Mesendoderm (in vitro differentiated cells): Measurements from ENCODE around the gene KCNT1.

Source experiments
- DNase-seq: peaks from one replicate; pipeline ENCODE4 v3.0.0; 2013
- H2AK5ac ChIP-seq: 2 replicates; pipeline ENCODE4 v1.6.1; 2013; ENCODE audit warnings: low read length, inconsistent platforms
- H2BK120ac ChIP-seq: 2 replicates; pipeline ENCODE4 v1.6.1; 2013; ENCODE audit warnings: low read depth, mild to moderate bottlenecking, low read length, moderate library complexity, mixed read lengths
- H2BK15ac ChIP-seq: replicated peaks from 2 replicates; pipeline ENCODE4 v1.6.1; 2013; ENCODE audit warnings: low read depth, mild to moderate bottlenecking, moderate library complexity
- H2BK5ac ChIP-seq: 2 replicates; pipeline ENCODE4 v1.6.1; 2013; ENCODE audit warnings: low read length, inconsistent platforms
- H3K18ac ChIP-seq: 2 replicates; pipeline ENCODE4 v1.6.1; 2013; ENCODE audit warnings: mild to moderate bottlenecking, low read length, mixed read lengths
- H3K23ac ChIP-seq: one replicate; pipeline ENCODE4 v1.6.1; 2013; ENCODE audit warnings: low read length
- H3K27ac ChIP-seq: 2 replicates; pipeline ENCODE4 v1.5.1; 2013; ENCODE audit warnings: low read depth, mild to moderate bottlenecking, inconsistent platforms, low read length, moderate library complexity
- H3K27me3 ChIP-seq: 2 replicates; pipeline ENCODE4 v1.6.1; 2013; ENCODE audit warnings: low read length, control low read depth, mild to moderate bottlenecking, inconsistent platforms; ENCODE audit not compliant: insufficient read depth, poor library complexity
- H3K36me3 ChIP-seq: 2 replicates; pipeline ENCODE4 v1.6.1; 2013; ENCODE audit warnings: low read length, inconsistent platforms; ENCODE audit not compliant: control insufficient read depth, insufficient read depth
- H3K4ac ChIP-seq: one replicate; pipeline ENCODE4 v1.6.1; 2013; ENCODE audit warnings: low read depth, mild to moderate bottlenecking, low read length, moderate library complexity
- H3K4me1 ChIP-seq: 2 replicates; pipeline ENCODE4 v1.6.1; 2013; ENCODE audit warnings: low read depth, low read length, inconsistent platforms; ENCODE audit not compliant: control insufficient read depth
- H3K4me2 ChIP-seq: 2 replicates; pipeline ENCODE4 v1.6.1; 2013; ENCODE audit warnings: low read length
- H3K4me3 ChIP-seq: 2 replicates; pipeline ENCODE4 v1.5.1; 2013; ENCODE audit warnings: mild to moderate bottlenecking, low read length
- H3K56ac ChIP-seq: one replicate; pipeline ENCODE4 v1.6.1; 2013; ENCODE audit warnings: low read length
- H3K79me1 ChIP-seq: 2 replicates; pipeline ENCODE4 v1.6.1; 2013; ENCODE audit warnings: low read length, inconsistent platforms
- H3K79me2 ChIP-seq: 2 replicates; pipeline ENCODE4 v1.6.1; 2013; ENCODE audit warnings: mild to moderate bottlenecking, low read length; ENCODE audit not compliant: control insufficient read depth, insufficient read depth
- H3K9ac ChIP-seq: 2 replicates; pipeline ENCODE4 v1.6.1; 2013; ENCODE audit warnings: low read length, inconsistent platforms
- H4K5ac ChIP-seq: one replicate; pipeline ENCODE4 v1.6.1; 2013; ENCODE audit warnings: low read length
- H4K8ac ChIP-seq: one replicate; pipeline ENCODE4 v1.6.1; 2013; ENCODE audit warnings: low read depth, mild to moderate bottlenecking, control low read depth, low read length, moderate library complexity
- WGBS: extraction: QIAGEN DNeasy Blood & Tissue Kit; methylation state at CpG from one replicate; pipeline ENCODE4 v1.1.7; 2013; ENCODE audit warnings: low lambda C conversion rate, missing lambda C conversion rate; ENCODE audit not compliant: insufficient coverage; ENCODE audit errors: extremely low coverage; 5-methylcytosine and 5-hydroxymethylcytosine counted together

The KCNT1 gene

GRCh38 chr9:135827301-135827700, 125.3 kb downstream of the KCNT1 start:
- Histone ChIP-seq H3K27me3 (no peaks in the 10 kb centered on the region), H3K4ac (no peak overlapping the region), H3K9ac (no peak overlapping the region), H3K27ac (no peak overlapping the region), H4K8ac (no peak overlapping the region), H3K18ac (no peak overlapping the region), H3K36me3 (peaks cover 10% of the 10 kb centered on the region), H2BK5ac (no peak overlapping the region), H4K5ac (no peak overlapping the region), H3K56ac (no peak overlapping the region), H3K4me2 (no peak overlapping the region), H3K4me3 (no peak overlapping the region), H3K79me2 (peaks cover 5% of the 10 kb centered on the region), H2BK120ac (no peak overlapping the region), H3K4me1 (no peaks in the 10 kb centered on the region), H3K79me1 (peaks cover 11% of the 10 kb centered on the region), H2AK5ac (no peak overlapping the region), H2BK15ac (no peak overlapping the region), H3K23ac (no peak overlapping the region)
- DNase-seq = no peak
- no CpG with 5 or more reads among the region's 12 CpGs for whole genome bisulfite sequencing

- no peak for DNase-seq
- WGBS = no CpG with 5 or more reads among the region's 13 CpGs
These were observed 126.0 kb downstream of the KCNT1 start for GRCh38 chr9:135827866-135828580.

GRCh38 chr9:135828656-135829055, 126.7 kb downstream of the KCNT1 start:
- H3K9ac ChIP-seq = no peak overlapping the region
- no peak overlapping the region for H4K5ac ChIP-seq
- H3K36me3 ChIP-seq = peaks cover under 1% of the 10 kb centered on the region

More at GRCh38 chr9:135827866-135828580, 126.0 kb downstream of the KCNT1 start:
- Histone ChIP-seq H3K4me1 (no peaks in the 10 kb centered on the region), H3K4ac (no peak overlapping the region), H3K79me1 (peaks cover 11% of the 10 kb centered on the region), H3K27me3 (no peaks in the 10 kb centered on the region), H3K36me3 (peaks cover 4% of the 10 kb centered on the region), H3K23ac (no peak overlapping the region), H4K5ac (no peak overlapping the region), H3K4me3 (no peak overlapping the region), H3K56ac (no peak overlapping the region), H2BK15ac (no peak overlapping the region), H3K79me2 (peaks cover 5% of the 10 kb centered on the region), H3K4me2 (no peak overlapping the region), H4K8ac (no peak overlapping the region), H2BK120ac (no peak overlapping the region), H2BK5ac (no peak overlapping the region), H3K9ac (no peak overlapping the region), H3K27ac (no peak overlapping the region), H2AK5ac (no peak overlapping the region), H3K18ac (no peak overlapping the region)

DNA sequence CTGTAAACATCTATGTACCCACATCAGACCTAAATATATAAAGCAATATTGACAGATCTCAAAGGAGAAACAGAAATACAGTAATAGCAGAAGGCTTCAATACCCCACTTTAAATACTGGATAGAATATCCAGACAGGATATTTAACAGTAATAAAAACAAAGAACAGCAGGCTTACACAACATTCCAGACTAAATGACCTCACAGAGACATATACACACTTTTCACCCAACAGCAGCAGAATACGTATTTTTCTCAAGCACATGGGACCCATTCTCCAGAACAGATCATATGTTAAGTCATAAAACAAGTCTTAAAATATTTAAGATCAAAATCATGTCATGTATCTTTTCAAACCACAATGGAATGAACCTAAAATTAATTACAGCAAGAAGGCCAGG, 128.5 kb downstream of the KCNT1 start:
- no peak overlapping the region for H2AK5ac ChIP-seq
- no peak overlapping the region for H2BK120ac ChIP-seq
- H3K4me1 ChIP-seq = no peaks in the 10 kb centered on the region
- no peak for DNase-seq
- H4K8ac ChIP-seq = no peak overlapping the region
- H3K4me3 ChIP-seq = no peak overlapping the region
- H3K27ac ChIP-seq = no peak overlapping the region
- no peak overlapping the region for H3K23ac ChIP-seq
- no CpG with 5 or more reads among the region's 1 CpG for WGBS
- H3K27me3 ChIP-seq = no peaks in the 10 kb centered on the region
- peaks cover 5% of the 10 kb centered on the region for H3K79me2 ChIP-seq
- no peak overlapping the region for H2BK5ac ChIP-seq
- H3K4me2 ChIP-seq = no peak overlapping the region
- no peak overlapping the region for H4K5ac ChIP-seq
- H3K4ac ChIP-seq = no peak overlapping the region
- no peak overlapping the region for H2BK15ac ChIP-seq
- H3K56ac ChIP-seq = no peak overlapping the region
- peaks cover 15% of the 10 kb centered on the region for H3K79me1 ChIP-seq
- no peaks in the 10 kb centered on the region for H3K36me3 ChIP-seq
- H3K9ac ChIP-seq = no peak overlapping the region
- no peak overlapping the region for H3K18ac ChIP-seq

More at GRCh38 chr9:135828656-135829055, 126.7 kb downstream of the KCNT1 start:
- Histone ChIP-seq H3K79me2 (peaks cover 5% of the 10 kb centered on the region), H4K8ac (no peak overlapping the region), H2BK5ac (no peak overlapping the region), H2BK120ac (no peak overlapping the region), H3K79me1 (peaks cover 11% of the 10 kb centered on the region), H3K27ac (no peak overlapping the region), H3K4me3 (no peak overlapping the region), H2AK5ac (no peak overlapping the region), H3K56ac (no peak overlapping the region), H3K4me1 (no peaks in the 10 kb centered on the region), H3K4ac (no peak overlapping the region), H3K18ac (no peak overlapping the region), H3K27me3 (no peaks in the 10 kb centered on the region), H2BK15ac (no peak overlapping the region), H3K4me2 (no peak overlapping the region), H3K23ac (no peak overlapping the region)
- WGBS = no CpG with 5 or more reads among the region's 5 CpGs
- no peak for DNase-seq

- Histone ChIP-seq H3K23ac (no peak overlapping the region), H3K36me3 (no peaks in the 10 kb centered on the region), H2BK15ac (no peak overlapping the region), H3K56ac (no peak overlapping the region), H3K27ac (no peak overlapping the region), H3K18ac (no peak overlapping the region), H3K4ac (no peak overlapping the region), H2AK5ac (no peak overlapping the region), H3K27me3 (no peaks in the 10 kb centered on the region), H2BK5ac (no peak overlapping the region), H4K5ac (no peak overlapping the region), H3K9ac (no peak overlapping the region), H3K4me1 (no peaks in the 10 kb centered on the region), H3K79me2 (peaks cover 5% of the 10 kb centered on the region), H3K4me3 (no peak overlapping the region), H2BK120ac (no peak overlapping the region), H3K79me1 (peaks cover 21% of the 10 kb centered on the region), H4K8ac (no peak overlapping the region), H3K4me2 (no peak overlapping the region)
- no CpG with 5 or more reads among the region's 3 CpGs for WGBS
- no peak for DNase-seq
These were observed 131.9 kb downstream of the KCNT1 start for GRCh38 chr9:135833864-135834263.

- Histone ChIP-seq H3K4me2 (no peak overlapping the region), H3K27me3 (no peaks in the 10 kb centered on the region), H2BK15ac (no peak overlapping the region), H3K79me2 (peaks cover 18% of the 10 kb centered on the region), H3K36me3 (no peaks in the 10 kb centered on the region), H3K4ac (no peak overlapping the region), H3K27ac (no peak overlapping the region), H3K9ac (no peak overlapping the region), H3K56ac (no peak overlapping the region), H2AK5ac (no peak overlapping the region), H2BK5ac (no peak overlapping the region), H2BK120ac (no peak overlapping the region), H3K18ac (no peak overlapping the region), H3K4me1 (no peaks in the 10 kb centered on the region), H4K5ac (no peak overlapping the region), H3K23ac (no peak overlapping the region), H3K79me1 (peaks cover 33% of the 10 kb centered on the region), H3K4me3 (no peak overlapping the region), H4K8ac (no peak overlapping the region)
- no peak for DNase-seq
- no CpG with 5 or more reads among the region's 10 CpGs for WGBS
These were observed 133.1 kb downstream of the KCNT1 start for GRCh38 chr9:135835131-135835530.
